K562 (cell line): ENCODE measurements around the gene CPZ.

Experiments used
- BRF2 ChIP-seq: IDR thresholded peaks from 3 replicates; pipeline ENCODE4 v1.6.1; 2011; ENCODE audit warnings: borderline replicate concordance, mild to moderate bottlenecking; ENCODE audit not compliant: insufficient read length, insufficient read depth
- FOS ChIP-seq: IDR thresholded peaks from 3 replicates; pipeline ENCODE4 v1.6.1; 2011; ENCODE audit not compliant: insufficient read length; ENCODE audit errors: extremely low read depth
- FOXM1 ChIP-seq, 2 experiments: fragments of 450-650 bp in 1 of 2; sonication (generic) in 1 of 2; formaldehyde crosslinking in 1 of 2; IDR thresholded peaks; 2 replicates each; pipeline versions ENCODE4 v1.6.1 to v1.9.0; 2017 to 2022; ENCODE audit warnings: low read depth in 2 of 2, mild to moderate bottlenecking in 2 of 2, missing genetic modification reagents in 1 of 2, moderate library complexity in 1 of 2
- HDAC2 ChIP-seq: fragments of 450-650 bp; IDR thresholded peaks from 2 replicates; pipeline ENCODE4 v1.6.1; 2016; ENCODE audit warnings: mild to moderate bottlenecking
- JUN ChIP-seq, 2 experiments: sonication (generic) in 1 of 2; formaldehyde crosslinking in 1 of 2; IDR thresholded peaks; 2 replicates each; pipeline versions ENCODE4 v1.6.1 to v1.8.0; 2012 to 2022; ENCODE audit warnings: borderline replicate concordance in 2 of 2, mild to moderate bottlenecking in 2 of 2, improper control_type of control experiment in 1 of 2, low read depth in 1 of 2, low read length in 1 of 2, missing genetic modification reagents in 1 of 2
- KHSRP ChIP-seq: fragments of 450-650 bp; IDR thresholded peaks from 2 replicates; pipeline ENCODE4 v1.6.1; 2017
- TBP ChIP-seq: optimal IDR thresholded peaks from 2 replicates; pipeline ENCODE3; 2011; ENCODE audit warnings: low read depth, low read length, improper control_type of control experiment
- ZBTB8A ChIP-seq: fragments of 450-650 bp; IDR thresholded peaks from 2 replicates; pipeline ENCODE4 v1.6.1; 2018; ENCODE audit warnings: mild to moderate bottlenecking, moderate library complexity; ENCODE audit not compliant: partially characterized antibody
- TF ChIP-seq, protein P1 (sequence below), 3 experiments: IDR thresholded peaks in 2 of 3; conservative IDR thresholded peaks in 1 of 3; 2 replicates each; pipeline ENCODE4 v1.5.1; 2011 to 2012; ENCODE audit warnings: low read length in 3 of 3, mild to moderate bottlenecking in 3 of 3, control low read depth in 2 of 3, improper control_type of control experiment in 1 of 3, inconsistent platforms in 1 of 3, low read depth in 1 of 3, mixed read lengths in 1 of 3, moderate library complexity in 1 of 3; ENCODE audit not compliant: insufficient read depth in 2 of 3
- TF ChIP-seq, protein P2 (sequence below): sonication (generic); formaldehyde crosslinking; IDR thresholded peaks from 2 replicates; pipeline ENCODE4 v1.8.0; 2022; ENCODE audit warnings: mild to moderate bottlenecking, low read depth, missing genetic modification reagents
- TF ChIP-seq, protein P3 (sequence below): fragments of 450-650 bp; formaldehyde crosslinking; IDR thresholded peaks from 2 replicates; pipeline ENCODE4 v1.4.0; 2020; ENCODE audit warnings: mild to moderate bottlenecking, moderate library complexity

DNA sequence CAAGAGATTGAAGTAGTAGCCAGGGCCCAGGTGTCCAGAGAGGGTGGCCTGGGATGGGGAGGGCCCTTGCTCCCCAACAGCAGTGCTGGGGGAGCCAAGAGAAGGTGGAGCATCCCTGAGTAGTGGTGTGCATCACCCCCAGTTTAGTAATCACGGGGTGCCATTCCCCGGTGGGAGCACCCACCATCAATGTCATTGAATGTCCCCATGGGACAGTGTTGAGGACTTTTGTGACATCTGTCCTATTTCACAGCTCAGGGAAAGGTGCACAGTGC is 4.4 kb upstream of the CPZ start:
- TF ChIP-seq FOS (no peak), BRF2 (no peak), JUN (IDR thresholded peaks at IDR 0.05; ENCODE audit: borderline replicate concordance, low read depth, low read length) (no peak), JUN (CRISPR knock-in tag; IDR thresholded peaks at IDR 0.05; ENCODE audit: borderline replicate concordance) (no peak), TBP (no peak), ZBTB8A (no peak), FOXM1 (IDR thresholded peaks at IDR 0.05; ENCODE audit: low read depth) (no peak), FOXM1 (CRISPR knock-in tag; IDR thresholded peaks at IDR 0.05; ENCODE audit: low read depth) (no peak), HDAC2 (no peak), KHSRP (no peak)
- TF ChIP-seq, protein P1, sequence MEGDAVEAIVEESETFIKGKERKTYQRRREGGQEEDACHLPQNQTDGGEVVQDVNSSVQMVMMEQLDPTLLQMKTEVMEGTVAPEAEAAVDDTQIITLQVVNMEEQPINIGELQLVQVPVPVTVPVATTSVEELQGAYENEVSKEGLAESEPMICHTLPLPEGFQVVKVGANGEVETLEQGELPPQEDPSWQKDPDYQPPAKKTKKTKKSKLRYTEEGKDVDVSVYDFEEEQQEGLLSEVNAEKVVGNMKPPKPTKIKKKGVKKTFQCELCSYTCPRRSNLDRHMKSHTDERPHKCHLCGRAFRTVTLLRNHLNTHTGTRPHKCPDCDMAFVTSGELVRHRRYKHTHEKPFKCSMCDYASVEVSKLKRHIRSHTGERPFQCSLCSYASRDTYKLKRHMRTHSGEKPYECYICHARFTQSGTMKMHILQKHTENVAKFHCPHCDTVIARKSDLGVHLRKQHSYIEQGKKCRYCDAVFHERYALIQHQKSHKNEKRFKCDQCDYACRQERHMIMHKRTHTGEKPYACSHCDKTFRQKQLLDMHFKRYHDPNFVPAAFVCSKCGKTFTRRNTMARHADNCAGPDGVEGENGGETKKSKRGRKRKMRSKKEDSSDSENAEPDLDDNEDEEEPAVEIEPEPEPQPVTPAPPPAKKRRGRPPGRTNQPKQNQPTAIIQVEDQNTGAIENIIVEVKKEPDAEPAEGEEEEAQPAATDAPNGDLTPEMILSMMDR (IDR thresholded peaks at IDR 0.05 in 2 of 3, conservative IDR thresholded peaks at IDR 0.05 in 1 of 3; ENCODE audit: insufficient read depth in 2 of 3, low read depth in 1 of 3, low read length in 3 of 3), result no peak
- TF ChIP-seq, protein P2, sequence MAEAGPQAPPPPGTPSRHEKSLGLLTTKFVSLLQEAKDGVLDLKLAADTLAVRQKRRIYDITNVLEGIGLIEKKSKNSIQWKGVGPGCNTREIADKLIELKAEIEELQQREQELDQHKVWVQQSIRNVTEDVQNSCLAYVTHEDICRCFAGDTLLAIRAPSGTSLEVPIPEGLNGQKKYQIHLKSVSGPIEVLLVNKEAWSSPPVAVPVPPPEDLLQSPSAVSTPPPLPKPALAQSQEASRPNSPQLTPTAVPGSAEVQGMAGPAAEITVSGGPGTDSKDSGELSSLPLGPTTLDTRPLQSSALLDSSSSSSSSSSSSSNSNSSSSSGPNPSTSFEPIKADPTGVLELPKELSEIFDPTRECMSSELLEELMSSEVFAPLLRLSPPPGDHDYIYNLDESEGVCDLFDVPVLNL, result no peak
- TF ChIP-seq, protein P3, sequence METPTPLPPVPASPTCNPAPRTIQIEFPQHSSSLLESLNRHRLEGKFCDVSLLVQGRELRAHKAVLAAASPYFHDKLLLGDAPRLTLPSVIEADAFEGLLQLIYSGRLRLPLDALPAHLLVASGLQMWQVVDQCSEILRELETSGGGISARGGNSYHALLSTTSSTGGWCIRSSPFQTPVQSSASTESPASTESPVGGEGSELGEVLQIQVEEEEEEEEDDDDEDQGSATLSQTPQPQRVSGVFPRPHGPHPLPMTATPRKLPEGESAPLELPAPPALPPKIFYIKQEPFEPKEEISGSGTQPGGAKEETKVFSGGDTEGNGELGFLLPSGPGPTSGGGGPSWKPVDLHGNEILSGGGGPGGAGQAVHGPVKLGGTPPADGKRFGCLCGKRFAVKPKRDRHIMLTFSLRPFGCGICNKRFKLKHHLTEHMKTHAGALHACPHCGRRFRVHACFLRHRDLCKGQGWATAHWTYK (CRISPR knock-in tag), result no peak
